Natural killer cell (primary cell): Measurements from ENCODE around the gene TRIML2. TPM values are rescaled to one million over a fixed set of nuclear protein-coding genes. Genes with fewer than 3 reads are reported as not detected.

Source experiments
- ATAC-seq, 3 donors: fragments of 150-1000 bp in 2 of 3; fragments of 200-7000 bp in 1 of 3; cut with Tn5 transposase; 1 replicate in 1 of 3; 2 replicates in 2 of 3; pipeline ENCODE4 v1.10.0; 2021; ENCODE audit warnings: mild to moderate bottlenecking in 2 of 3, moderate library complexity in 2 of 3
- DNase-seq, 2 donors: peaks; one replicate each; pipeline versions ENCODE4 v3.0.0 to v3.0.0-alpha.2; 2013 to 2021; ENCODE audit warnings: mixed read lengths in 1 of 2
- H3K27ac ChIP-seq: one replicate; pipeline ENCODE4 v1.5.1; 2013; ENCODE audit warnings: mild to moderate bottlenecking, low read length
- H3K27me3 ChIP-seq: one replicate; pipeline ENCODE4 v1.6.1; 2013; ENCODE audit warnings: low read length; ENCODE audit not compliant: control insufficient read depth, insufficient read depth
- H3K36me3 ChIP-seq: one replicate; pipeline ENCODE4 v1.6.1; 2013; ENCODE audit warnings: low read length; ENCODE audit not compliant: control insufficient read depth, insufficient read depth
- H3K4me1 ChIP-seq: one replicate; pipeline ENCODE4 v1.6.1; 2013; ENCODE audit warnings: low read length; ENCODE audit not compliant: control insufficient read depth, insufficient read depth
- H3K4me3 ChIP-seq: one replicate; pipeline ENCODE4 v1.5.1; 2013; ENCODE audit warnings: low read length
- H3K9me3 ChIP-seq: one replicate; pipeline ENCODE4 v1.6.1; 2013; ENCODE audit warnings: low read length; ENCODE audit not compliant: control insufficient read depth, insufficient read depth
- H3K27ac Mint-ChIP-seq, 2 donors: one replicate each; pipeline ENCODE4 v1.8.0; 2022; ENCODE audit warnings: mild to moderate bottlenecking in 2 of 2, mixed read lengths in 2 of 2, moderate library complexity in 1 of 2
- H3K27me3 Mint-ChIP-seq, 2 donors: one replicate each; pipeline ENCODE4 v1.8.0; 2022; ENCODE audit warnings: low read depth in 2 of 2, mixed read lengths in 2 of 2
- H3K36me3 Mint-ChIP-seq: one replicate; pipeline ENCODE4 v1.8.0; 2022; ENCODE audit warnings: mixed read lengths
- H3K4me1 Mint-ChIP-seq, 2 donors: one replicate each; pipeline ENCODE4 v1.8.0; 2022; ENCODE audit warnings: mixed read lengths in 2 of 2
- H3K4me3 Mint-ChIP-seq: one replicate; pipeline ENCODE4 v1.8.0; 2022; ENCODE audit warnings: mild to moderate bottlenecking, moderate library complexity, mixed read lengths
- H3K9me3 Mint-ChIP-seq, 2 donors: one replicate each; pipeline ENCODE4 v1.8.0; 2022; ENCODE audit warnings: mixed read lengths in 2 of 2
- CTCF ChIP-seq: fragments of 200-600 bp; IDR thresholded peaks from one replicate; pipeline ENCODE4 v1.8.0; 2022; ENCODE audit warnings: antibody characterized with exemption
- WGBS: methylation state at CpG from one replicate; pipeline ENCODE4 v1.1.7; 2013; ENCODE audit warnings: missing lambda C conversion rate; ENCODE audit not compliant: insufficient coverage; 5-methylcytosine and 5-hydroxymethylcytosine counted together
- intact Hi-C: fragments of 100-400 bp; cut with micrococcal nuclease; formaldehyde crosslinking; loops from one replicate; pipeline ENCODE4 v1.14.2; 2022
- total RNA-seq, 4 donors: library from RNA; stranded (reverse); fragments of 120-200 nt in 1 of 4; gene quantifications; one replicate each; pipeline versions ENCODE4 v1.2.3 to v1.2.4, GENCODE V29; 2013 to 2022

TRIML2 gene, protein sequence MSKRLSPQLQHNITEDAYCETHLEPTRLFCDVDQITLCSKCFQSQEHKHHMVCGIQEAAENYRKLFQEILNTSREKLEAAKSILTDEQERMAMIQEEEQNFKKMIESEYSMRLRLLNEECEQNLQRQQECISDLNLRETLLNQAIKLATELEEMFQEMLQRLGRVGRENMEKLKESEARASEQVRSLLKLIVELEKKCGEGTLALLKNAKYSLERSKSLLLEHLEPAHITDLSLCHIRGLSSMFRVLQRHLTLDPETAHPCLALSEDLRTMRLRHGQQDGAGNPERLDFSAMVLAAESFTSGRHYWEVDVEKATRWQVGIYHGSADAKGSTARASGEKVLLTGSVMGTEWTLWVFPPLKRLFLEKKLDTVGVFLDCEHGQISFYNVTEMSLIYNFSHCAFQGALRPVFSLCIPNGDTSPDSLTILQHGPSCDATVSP
- not detected for total RNA-seq
- total RNA-seq (2013), result not detected

DNA sequence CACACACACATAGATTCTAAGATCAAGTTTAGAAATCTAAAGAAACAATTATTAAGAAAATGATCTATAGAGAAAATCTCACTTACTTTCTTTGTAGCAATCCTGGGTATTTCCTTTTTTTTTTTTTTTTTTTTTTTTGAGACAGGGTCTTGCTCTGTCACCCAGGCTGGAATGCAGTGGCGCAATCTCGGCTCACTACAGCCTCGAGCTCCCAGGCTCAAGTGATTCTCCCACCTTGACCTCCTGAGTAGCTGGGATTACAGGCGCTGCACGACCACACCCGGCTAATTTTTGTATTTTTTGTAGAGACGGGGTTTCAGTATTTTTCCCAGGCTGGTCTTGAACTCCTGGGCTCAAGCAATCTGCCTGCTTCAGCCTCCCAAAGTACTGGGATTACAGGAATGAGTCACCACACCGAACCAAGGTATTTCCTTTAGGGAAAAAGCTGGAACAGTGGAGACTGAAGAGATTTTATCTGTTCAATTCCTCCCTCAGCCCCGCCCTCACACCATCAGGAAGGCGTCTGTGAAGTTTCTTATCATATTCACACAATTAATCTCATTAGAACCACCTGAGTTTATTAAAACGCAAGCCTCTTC lies at the start of gene TRIML2:
TRIML2 (minus strand) TSS at position 447 of the 599 bp plus-strand sequence. CDS start 4,235 bp downstream, outside the sequence.
- peaks cover 13% of the 10 kb centered on the region for H3K9me3 ChIP-seq
- Mint-ChIP-seq H3K36me3 (no peaks in the 10 kb centered on the region), H3K4me3 (no peak within 1 kb of the TSS), H3K27me3 (no peaks in the 10 kb centered on the region), H3K27ac (no peak within 1 kb of the TSS), H3K4me1 (no peaks in the 10 kb centered on the region), H3K9me3 (peaks cover 9 to 20% of the 10 kb centered on the region in 2 donors)
- WGBS, result 45% methylated on average over 11 of the region's 11 CpGs
- no peak within 1 kb of the TSS for H3K27ac ChIP-seq
- no peaks in the 10 kb centered on the region for H3K36me3 ChIP-seq
- intact Hi-C loops, result no loop called here
- DNase-seq (no peak), ATAC-seq (no peak)
- no peaks in the 10 kb centered on the region for H3K27me3 ChIP-seq
- no peaks in the 10 kb centered on the region for H3K4me1 ChIP-seq
- no peak for TF ChIP-seq CTCF
- no peak within 1 kb of the TSS for H3K4me3 ChIP-seq

DNA sequence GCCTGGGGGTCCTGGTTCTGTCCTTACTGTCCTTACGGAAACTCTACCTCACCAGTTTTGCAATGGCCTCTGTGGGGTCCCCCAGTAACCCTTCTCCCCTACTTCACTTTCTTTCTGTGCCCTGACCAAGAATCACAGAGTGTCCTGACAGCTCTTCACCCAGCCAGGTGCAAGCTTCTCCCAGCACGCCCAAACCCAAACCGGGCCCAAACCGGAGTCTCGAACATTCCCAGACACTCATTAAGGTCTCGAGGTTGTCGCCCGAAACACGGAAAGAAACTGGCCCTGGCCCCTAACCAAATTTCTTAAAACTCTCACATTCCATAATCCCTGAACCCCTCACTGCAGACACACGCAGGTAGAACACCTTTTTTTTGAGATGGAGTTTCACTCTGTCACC lies 48.9 kb upstream of the TRIML2 start:
- Mint-ChIP-seq H3K9me3 (peaks cover 4 to 11% of the 10 kb centered on the region in 2 donors), H3K4me3 (no peak overlapping the region), H3K36me3 (peaks cover 7% of the 10 kb centered on the region), H3K4me1 (no peaks in the 10 kb centered on the region), H3K27ac (no peak overlapping the region), H3K27me3 (no peaks in the 10 kb centered on the region)
- Histone ChIP-seq H3K4me3 (no peak overlapping the region), H3K27ac (no peak overlapping the region), H3K4me1 (no peaks in the 10 kb centered on the region), H3K27me3 (no peaks in the 10 kb centered on the region), H3K36me3 (no peaks in the 10 kb centered on the region), H3K9me3 (peaks cover 27% of the 10 kb centered on the region)
- intact Hi-C loops, result no loop called here
- WGBS, result 93% methylated on average over 10 of the region's 10 CpGs
- no peak for TF ChIP-seq CTCF
- DNase-seq (no peak), ATAC-seq (no peak)

- Mint-ChIP-seq H3K36me3 (peaks cover 7% of the 10 kb centered on the region), H3K27ac (no peak overlapping the region), H3K4me1 (no peaks in the 10 kb centered on the region), H3K9me3 (peaks cover 2 to 9% of the 10 kb centered on the region in 2 donors), H3K4me3 (no peak overlapping the region), H3K27me3 (no peaks in the 10 kb centered on the region)
- intact Hi-C loops, result no loop called here
- TF ChIP-seq CTCF, result no peak
- Histone ChIP-seq H3K4me3 (no peak overlapping the region), H3K9me3 (peaks cover 20% of the 10 kb centered on the region), H3K36me3 (no peaks in the 10 kb centered on the region), H3K27ac (no peak overlapping the region), H3K4me1 (no peaks in the 10 kb centered on the region), H3K27me3 (no peaks in the 10 kb centered on the region)
- DNase-seq, result no peak
- 83% methylated on average over 11 of the region's 11 CpGs for WGBS
- no peak for ATAC-seq
Measured at GRCh38 chr4:188154668-188155405, 45.4 kb upstream of the TRIML2 start.
